Adrenal gland (tissue), 12 donors: ENCODE measurements around the gene ADGRB3. TPM values are rescaled to one million over a fixed set of nuclear protein-coding genes. Genes with fewer than 3 reads are reported as not detected.

Experiments
- DNase-seq, 7 donors: peaks; one replicate each; pipeline ENCODE4 v3.0.0-alpha.2; 2019 to 2020
- H3K27ac ChIP-seq, 5 donors: fragments of 200-600 bp; sonication (generic) in 4 of 5; 1 replicate in 3 of 5; 2 replicates in 2 of 5; pipeline versions ENCODE4 v1.5.1 to v1.8.0; 2016 to 2020; ENCODE audit warnings: mild to moderate bottlenecking in 1 of 5
- H3K27me3 ChIP-seq: fragments of 200-600 bp; 2 replicates; pipeline ENCODE4 v1.8.0; 2021
- H3K36me3 ChIP-seq, 2 donors: fragments of 200-600 bp; replicated peaks in 1 of 2; 1 replicate in 1 of 2; 2 replicates in 1 of 2; pipeline versions ENCODE4 v1.5.1 to v1.8.0; 2018 to 2022
- H3K4me1 ChIP-seq, 2 donors: fragments of 200-600 bp; replicated peaks in 1 of 2; 1 replicate in 1 of 2; 2 replicates in 1 of 2; pipeline versions ENCODE4 v1.5.1 to v1.8.0; 2018 to 2021
- H3K4me3 ChIP-seq, 4 donors: fragments of 200-600 bp; sonication (generic) in 3 of 4; one replicate each; pipeline ENCODE4 v1.5.1; 2016 to 2018
- H3K9me3 ChIP-seq, 3 donors: fragments of 200-600 bp; sonication (generic) in 1 of 3; replicated peaks in 1 of 3; 1 replicate in 2 of 3; 2 replicates in 1 of 3; pipeline versions ENCODE4 v1.5.1 to v1.8.0; 2016 to 2021
- CTCF ChIP-seq, 6 experiments: fragments of 450-650 bp in 4 of 6; fragments of 200-600 bp in 2 of 6; sonication (generic) in 1 of 6; IDR thresholded peaks; 1 replicate in 5 of 6; 2 replicates in 1 of 6; pipeline versions ENCODE4 v1.5.1 to v1.8.0; 2016 to 2021; ENCODE audit warnings: antibody characterized with exemption in 6 of 6, mild to moderate bottlenecking in 2 of 6, moderate library complexity in 1 of 6
- POLR2A ChIP-seq, 2 donors: fragments of 450-650 bp; IDR thresholded peaks; one replicate each; pipeline ENCODE4 v1.6.1; 2017; ENCODE audit warnings: antibody characterized with exemption in 2 of 2, mild to moderate bottlenecking in 2 of 2, moderate library complexity in 1 of 2
- WGBS, 4 donors: extraction: QIAGEN DNeasy Blood & Tissue Kit in 2 of 4; methylation state at CpG; one replicate each; pipeline versions ENCODE4 v1.1.5 to v1.1.7; 2013 to 2017; 5-methylcytosine and 5-hydroxymethylcytosine counted together
- intact Hi-C, 2 donors: fragments of 100-400 bp; cut with DNase I; formaldehyde crosslinking; loops; one replicate each; pipeline versions ENCODE4 v1.14.1 to v1.15.0; 2022 to 2023
- polyA plus RNA-seq, 3 donors: library from polyadenylated mRNA; stranded (reverse); fragments of 200-250 nt in 2 of 3; fragments of 350-450 nt in 1 of 3; fragmentation: Illumina TruSeq in 1 of 3; extraction: RNeasy Lipid Tissue Mini Kit (QIAGEN cat#74804) in 1 of 3; gene quantifications; one replicate each; pipeline ENCODE4 v1.2.3, GENCODE V29; 2013 to 2014
- total RNA-seq, 9 donors: library from RNA; depleted of rRNA in 4 of 9; stranded (reverse); fragments of >200 nt in 4 of 9; fragments of 120-200 nt in 1 of 9; fragmentation: NEBNext Ultra II Directional in 1 of 9; extraction: Animal tissue kit (Norgen Biotek cat#: 25700) in 1 of 9; gene quantifications; one replicate each; pipeline versions ENCODE4 v1.1.0 to v1.2.4, GENCODE V29; 2013 to 2023
- donor health status: healthy with polysubstance abuse.
- donor health status: Bipolar disorder and iron deficiency.
- donor health status: DM: yes; HTN: yes; CAD: no.
- donor health status: DM: no; HTN: no; CAD: no.
- donor health status: DM: no; HTN: no; CAD: no.
- donor health status: DM: yes; HTN: yes; CAD: no.

The ADGRB3 gene
- total and polyA plus RNA-seq, 12 donors: 1.3 to 9.0 (median 3.1) TPM

GRCh38 chr6:69392745-69393144, 757.7 kb downstream of the ADGRB3 start:
- WGBS, 4 donors: 82 to 88% (median 85%) methylated on average over 7 of the region's 7 CpGs

GRCh38 chr6:69398311-69398710, 763.2 kb downstream of the ADGRB3 start:
- Histone ChIP-seq H3K27me3 (no peaks in the 10 kb centered on the region), H3K27ac (no peak overlapping the region), H3K36me3 (no peaks in the 10 kb centered on the region), H3K4me3 (no peak overlapping the region), H3K4me1 (no peaks in the 10 kb centered on the region), H3K9me3 (no peaks in the 10 kb centered on the region)
- 43 to 58% (median 49%) methylated on average over 3 of the region's 3 CpGs for WGBS, 4 donors
- no peak for DNase-seq
- intact Hi-C loops: no loop called here
- TF ChIP-seq POLR2A (IDR thresholded peaks at IDR 0.05): no peak
- no peak for TF ChIP-seq CTCF (IDR thresholded peaks at IDR 0.05)

More at GRCh38 chr6:69392745-69393144, 757.7 kb downstream of the ADGRB3 start:
- Histone ChIP-seq H3K4me1 (no peaks in the 10 kb centered on the region), H3K4me3 (no peak overlapping the region), H3K27ac (no peak overlapping the region), H3K27me3 (no peaks in the 10 kb centered on the region), H3K36me3 (no peaks in the 10 kb centered on the region), H3K9me3 (no peaks in the 10 kb centered on the region)
- intact Hi-C loops: no loop called here
- TF ChIP-seq POLR2A (IDR thresholded peaks at IDR 0.05) (no peak), CTCF (IDR thresholded peaks at IDR 0.05) (no peak)
- no peak for DNase-seq

- no peak overlapping the region for H3K4me3 ChIP-seq
- no peaks in the 10 kb centered on the region for H3K9me3 ChIP-seq
- H3K4me1 ChIP-seq: no peaks in the 10 kb centered on the region
- 53 to 85% (median 78%) methylated on average over 2 of the region's 2 CpGs for WGBS, 4 donors
- H3K27ac ChIP-seq: no peak overlapping the region
- H3K36me3 ChIP-seq: no peaks in the 10 kb centered on the region
- DNase-seq: no peak
- no peaks in the 10 kb centered on the region for H3K27me3 ChIP-seq
- no peak for TF ChIP-seq POLR2A (IDR thresholded peaks at IDR 0.05)
- no peak for TF ChIP-seq CTCF (IDR thresholded peaks at IDR 0.05)
- intact Hi-C loops: no loop called here
Measured at GRCh38 chr6:69398729-69399128, 763.6 kb downstream of the ADGRB3 start.

GRCh38 chr6:69408886-69409285, 773.8 kb downstream of the ADGRB3 start:
- H3K4me1 ChIP-seq: no peaks in the 10 kb centered on the region
- no peak for DNase-seq
- peaks cover 0 to 9% (median 0%) of the 10 kb centered on the region in 3 donors for H3K9me3 ChIP-seq
- intact Hi-C loops: no loop called here
- TF ChIP-seq CTCF (IDR thresholded peaks at IDR 0.05) (no peak), POLR2A (IDR thresholded peaks at IDR 0.05) (no peak)
- H3K27me3 ChIP-seq: no peaks in the 10 kb centered on the region
- no peak overlapping the region for H3K27ac ChIP-seq
- H3K4me3 ChIP-seq: no peak overlapping the region
- 41 to 59% (median 49%) methylated on average over 3 of the region's 3 CpGs for WGBS, 4 donors
- no peaks in the 10 kb centered on the region for H3K36me3 ChIP-seq
